Smooth muscle cell of the brain vasculature (primary cell): Measurements from ENCODE around the gene PRDM1.
A peak's percentile ranks its signal among the peaks of the same experiment; 100 is the strongest.

Experiments used
- DNase-seq: peaks from one replicate; pipeline ENCODE4 v3.0.0-alpha.2; 2012; ENCODE audit warnings: low read depth, low spot score

PRDM1 gene

GRCh38 chr6:106085984-106086813, at the start of gene PRDM1:
Gene PRDM1, plus strand, starts transcription at chr6:106086336. Its CDS starts 218 bp downstream, at chr6:106086554.
- DNase-seq = no peak

GRCh38 chr6:106037060-106037459, 49.1 kb upstream of the PRDM1 start:
- no peak for DNase-seq

- DNase-seq = no peak
These were observed 46.1 kb upstream of the PRDM1 start for GRCh38 chr6:106039897-106040592.

GRCh38 chr6:106044151-106044550, 42.0 kb upstream of the PRDM1 start:
- no peak for DNase-seq

GRCh38 chr6:106045077-106045476, 41.1 kb upstream of the PRDM1 start:
- DNase-seq = no peak

GRCh38 chr6:106046116-106046853, 39.9 kb upstream of the PRDM1 start:
- no peak for DNase-seq

GRCh38 chr6:106046854-106047200, 39.3 kb upstream of the PRDM1 start:
- no peak for DNase-seq

GRCh38 chr6:106048336-106048735, 37.8 kb upstream of the PRDM1 start:
- no peak for DNase-seq

GRCh38 chr6:106050538-106050937, 35.6 kb upstream of the PRDM1 start:
- no peak for DNase-seq

- DNase-seq = no peak
These were observed 34.9 kb upstream of the PRDM1 start for GRCh38 chr6:106051226-106051625.

GRCh38 chr6:106053484-106054205, 32.5 kb upstream of the PRDM1 start:
- no peak for DNase-seq

GRCh38 chr6:106055489-106055888, 30.6 kb upstream of the PRDM1 start:
- no peak for DNase-seq

- DNase-seq = no peak
These were observed 29.9 kb upstream of the PRDM1 start for GRCh38 chr6:106056060-106056745.

GRCh38 chr6:106056746-106057390, 29.3 kb upstream of the PRDM1 start:
- DNase-seq = no peak

GRCh38 chr6:106059331-106059730, 26.8 kb upstream of the PRDM1 start:
- DNase-seq = no peak

GRCh38 chr6:106060167-106060566, 26.0 kb upstream of the PRDM1 start:
- no peak for DNase-seq

- no peak for DNase-seq
These were observed 22.7 kb upstream of the PRDM1 start for GRCh38 chr6:106063448-106063850.

- no peak for DNase-seq
These were observed 22.0 kb upstream of the PRDM1 start for GRCh38 chr6:106064142-106064541.

- DNase-seq = no peak
These were observed 21.4 kb upstream of the PRDM1 start for GRCh38 chr6:106064756-106065155.

GRCh38 chr6:106066989-106067388, 19.1 kb upstream of the PRDM1 start:
- DNase-seq = no peak

- DNase-seq = peak; percentile 85
These were observed 16.7 kb upstream of the PRDM1 start for GRCh38 chr6:106069478-106069877.
